Measurements from ENCODE around the gene GRAP2. TPM values are rescaled to one million over a fixed set of nuclear protein-coding genes. Genes with fewer than 3 reads are reported as not detected.

The GRAP2 gene
- total and polyA plus RNA-seq, 10 of the 15 experiments (the other 5 are each of a cell fraction or from before 2014, with no cell fraction given): 3.3 to 79.1 (median 59.6) TPM

DNA sequence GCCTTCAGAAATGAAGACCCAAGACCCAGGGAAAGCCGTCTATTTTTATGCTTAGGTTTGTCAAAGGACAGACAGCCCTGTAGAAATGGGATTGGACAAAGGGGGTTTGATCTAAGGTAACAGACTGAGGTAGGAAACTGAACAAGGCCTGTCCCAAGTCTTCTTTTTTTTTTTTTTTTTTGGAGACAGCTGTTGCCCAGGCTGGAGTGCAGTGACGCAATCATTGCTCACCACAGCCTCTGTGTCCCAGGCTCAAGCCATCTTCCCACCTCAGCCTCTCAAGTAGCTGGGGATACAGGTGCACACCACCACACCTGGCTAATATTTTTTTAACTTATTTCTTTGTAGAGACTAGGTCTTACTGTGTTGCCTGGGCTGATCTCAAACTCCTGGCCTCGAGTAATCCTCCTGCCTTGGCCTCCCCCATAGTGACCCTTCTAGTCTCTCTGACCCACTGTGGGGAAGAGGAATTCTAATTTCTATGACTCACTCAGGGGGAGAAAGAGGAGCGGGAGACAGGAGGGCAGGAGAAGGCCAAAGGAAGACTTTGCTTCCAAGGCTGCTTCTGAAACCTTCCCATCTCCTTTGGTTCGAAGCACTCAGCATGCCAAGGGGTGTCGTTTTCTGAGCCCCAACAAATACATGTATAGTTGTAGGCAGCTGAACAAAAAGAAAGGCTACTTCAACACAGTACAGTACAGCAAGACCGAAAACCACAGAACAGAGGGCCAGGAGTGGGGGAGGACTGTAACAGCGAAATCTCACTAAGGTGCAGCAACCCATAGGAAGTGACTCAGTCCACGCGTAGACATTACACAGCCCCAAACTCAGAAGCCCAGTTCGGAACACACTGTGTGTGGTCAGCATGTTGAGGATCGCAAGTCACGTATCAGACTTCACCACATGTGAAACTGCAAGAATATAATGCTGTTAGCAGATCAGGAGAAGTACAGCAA, 60.2 kb downstream of the GRAP2 start (continued):
- TF ChIP-seq, protein P1, sequence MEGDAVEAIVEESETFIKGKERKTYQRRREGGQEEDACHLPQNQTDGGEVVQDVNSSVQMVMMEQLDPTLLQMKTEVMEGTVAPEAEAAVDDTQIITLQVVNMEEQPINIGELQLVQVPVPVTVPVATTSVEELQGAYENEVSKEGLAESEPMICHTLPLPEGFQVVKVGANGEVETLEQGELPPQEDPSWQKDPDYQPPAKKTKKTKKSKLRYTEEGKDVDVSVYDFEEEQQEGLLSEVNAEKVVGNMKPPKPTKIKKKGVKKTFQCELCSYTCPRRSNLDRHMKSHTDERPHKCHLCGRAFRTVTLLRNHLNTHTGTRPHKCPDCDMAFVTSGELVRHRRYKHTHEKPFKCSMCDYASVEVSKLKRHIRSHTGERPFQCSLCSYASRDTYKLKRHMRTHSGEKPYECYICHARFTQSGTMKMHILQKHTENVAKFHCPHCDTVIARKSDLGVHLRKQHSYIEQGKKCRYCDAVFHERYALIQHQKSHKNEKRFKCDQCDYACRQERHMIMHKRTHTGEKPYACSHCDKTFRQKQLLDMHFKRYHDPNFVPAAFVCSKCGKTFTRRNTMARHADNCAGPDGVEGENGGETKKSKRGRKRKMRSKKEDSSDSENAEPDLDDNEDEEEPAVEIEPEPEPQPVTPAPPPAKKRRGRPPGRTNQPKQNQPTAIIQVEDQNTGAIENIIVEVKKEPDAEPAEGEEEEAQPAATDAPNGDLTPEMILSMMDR (IDR thresholded peaks at IDR 0.05 in 2 of 3, conservative IDR thresholded peaks at IDR 0.05 in 1 of 3; ENCODE audit: control insufficient read depth in 2 of 3, extremely low read depth in 1 of 3, insufficient read depth in 1 of 3, low read depth in 3 of 3, low read length in 3 of 3): no peak
- TF ChIP-seq KDM1A (IDR thresholded peaks at IDR 0.05; ENCODE audit: borderline replicate concordance) (no peak), EP300 (IDR thresholded peaks at IDR 0.05; ENCODE audit: borderline replicate concordance in 1 of 2, control insufficient read depth in 1 of 2, low read depth in 2 of 2, low read length in 2 of 2) (peak; percentile 65 to 86; a peak in 2 of 4 replicates), MYC (IDR thresholded peaks at IDR 0.05; ENCODE audit: insufficient read depth, insufficient read length, insufficient replicate concordance, low read length, severe bottlenecking) (no peak), WRNIP1 (IDR thresholded peaks at IDR 0.05; ENCODE audit: borderline replicate concordance, low read depth, low read length) (no peak), CHD1 (IDR thresholded peaks at IDR 0.05; ENCODE audit: low read depth, low read length) (no peak), ZSCAN29 (IDR thresholded peaks at IDR 0.05) (0 out of 2 replicates have a peak, but pooled peaks have one; percentile 32), GABPA (IDR thresholded peaks at IDR 0.05; ENCODE audit: low read depth) (0 out of 2 replicates have a peak, but pooled peaks have one; percentile 57), ZZZ3 (IDR thresholded peaks at IDR 0.05; ENCODE audit: control insufficient read depth, insufficient read length, low read depth) (no peak), MYB (IDR thresholded peaks at IDR 0.05; ENCODE audit: borderline replicate concordance, low read depth, low read length) (no peak), NBN (IDR thresholded peaks at IDR 0.05) (peak; percentile 85), SUZ12 (IDR thresholded peaks at IDR 0.05; ENCODE audit: unreplicated experiment) (no peak)
- TF ChIP-seq, protein P2, sequence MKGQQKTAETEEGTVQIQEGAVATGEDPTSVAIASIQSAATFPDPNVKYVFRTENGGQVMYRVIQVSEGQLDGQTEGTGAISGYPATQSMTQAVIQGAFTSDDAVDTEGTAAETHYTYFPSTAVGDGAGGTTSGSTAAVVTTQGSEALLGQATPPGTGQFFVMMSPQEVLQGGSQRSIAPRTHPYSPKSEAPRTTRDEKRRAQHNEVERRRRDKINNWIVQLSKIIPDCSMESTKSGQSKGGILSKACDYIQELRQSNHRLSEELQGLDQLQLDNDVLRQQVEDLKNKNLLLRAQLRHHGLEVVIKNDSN (IDR thresholded peaks at IDR 0.05; ENCODE audit: borderline replicate concordance, extremely low read length, insufficient read depth, low read depth, low read length): no peak
- TF ChIP-seq, protein P3, sequence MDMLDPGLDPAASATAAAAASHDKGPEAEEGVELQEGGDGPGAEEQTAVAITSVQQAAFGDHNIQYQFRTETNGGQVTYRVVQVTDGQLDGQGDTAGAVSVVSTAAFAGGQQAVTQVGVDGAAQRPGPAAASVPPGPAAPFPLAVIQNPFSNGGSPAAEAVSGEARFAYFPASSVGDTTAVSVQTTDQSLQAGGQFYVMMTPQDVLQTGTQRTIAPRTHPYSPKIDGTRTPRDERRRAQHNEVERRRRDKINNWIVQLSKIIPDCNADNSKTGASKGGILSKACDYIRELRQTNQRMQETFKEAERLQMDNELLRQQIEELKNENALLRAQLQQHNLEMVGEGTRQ (IDR thresholded peaks at IDR 0.05; ENCODE audit: borderline replicate concordance, low read depth, low read length): no peak
- TF ChIP-seq, protein P4, sequence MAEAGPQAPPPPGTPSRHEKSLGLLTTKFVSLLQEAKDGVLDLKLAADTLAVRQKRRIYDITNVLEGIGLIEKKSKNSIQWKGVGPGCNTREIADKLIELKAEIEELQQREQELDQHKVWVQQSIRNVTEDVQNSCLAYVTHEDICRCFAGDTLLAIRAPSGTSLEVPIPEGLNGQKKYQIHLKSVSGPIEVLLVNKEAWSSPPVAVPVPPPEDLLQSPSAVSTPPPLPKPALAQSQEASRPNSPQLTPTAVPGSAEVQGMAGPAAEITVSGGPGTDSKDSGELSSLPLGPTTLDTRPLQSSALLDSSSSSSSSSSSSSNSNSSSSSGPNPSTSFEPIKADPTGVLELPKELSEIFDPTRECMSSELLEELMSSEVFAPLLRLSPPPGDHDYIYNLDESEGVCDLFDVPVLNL (IDR thresholded peaks at IDR 0.05; ENCODE audit: low read depth, low read length): no peak
- TF ChIP-seq, protein P5, sequence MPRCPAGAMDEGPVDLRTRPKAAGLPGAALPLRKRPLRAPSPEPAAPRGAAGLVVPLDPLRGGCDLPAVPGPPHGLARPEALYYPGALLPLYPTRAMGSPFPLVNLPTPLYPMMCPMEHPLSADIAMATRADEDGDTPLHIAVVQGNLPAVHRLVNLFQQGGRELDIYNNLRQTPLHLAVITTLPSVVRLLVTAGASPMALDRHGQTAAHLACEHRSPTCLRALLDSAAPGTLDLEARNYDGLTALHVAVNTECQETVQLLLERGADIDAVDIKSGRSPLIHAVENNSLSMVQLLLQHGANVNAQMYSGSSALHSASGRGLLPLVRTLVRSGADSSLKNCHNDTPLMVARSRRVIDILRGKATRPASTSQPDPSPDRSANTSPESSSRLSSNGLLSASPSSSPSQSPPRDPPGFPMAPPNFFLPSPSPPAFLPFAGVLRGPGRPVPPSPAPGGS (IDR thresholded peaks at IDR 0.05; ENCODE audit: borderline replicate concordance, insufficient read depth, low read depth, low read length, poor library complexity, severe bottlenecking): peak; percentile 65
- TF ChIP-seq, protein P6, sequence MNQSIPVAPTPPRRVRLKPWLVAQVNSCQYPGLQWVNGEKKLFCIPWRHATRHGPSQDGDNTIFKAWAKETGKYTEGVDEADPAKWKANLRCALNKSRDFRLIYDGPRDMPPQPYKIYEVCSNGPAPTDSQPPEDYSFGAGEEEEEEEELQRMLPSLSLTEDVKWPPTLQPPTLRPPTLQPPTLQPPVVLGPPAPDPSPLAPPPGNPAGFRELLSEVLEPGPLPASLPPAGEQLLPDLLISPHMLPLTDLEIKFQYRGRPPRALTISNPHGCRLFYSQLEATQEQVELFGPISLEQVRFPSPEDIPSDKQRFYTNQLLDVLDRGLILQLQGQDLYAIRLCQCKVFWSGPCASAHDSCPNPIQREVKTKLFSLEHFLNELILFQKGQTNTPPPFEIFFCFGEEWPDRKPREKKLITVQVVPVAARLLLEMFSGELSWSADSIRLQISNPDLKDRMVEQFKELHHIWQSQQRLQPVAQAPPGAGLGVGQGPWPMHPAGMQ (IDR thresholded peaks at IDR 0.05; ENCODE audit: borderline replicate concordance): no peak
